ENCODE measurements around the gene TRMT11. TPM values are rescaled to one million over a fixed set of nuclear protein-coding genes. Genes with fewer than 3 reads are reported as not detected.

The TRMT11 gene
- total and polyA plus RNA-seq, 2 of the 8 experiments (the other 6 are each of a cell fraction or from before 2014, with no cell fraction given) = 19.7 to 32.4 TPM

GRCh38 chr6:126026001-126026400 lies 39.7 kb downstream of the TRMT11 start:
- no peak overlapping the region for H3K4ac ChIP-seq (replicated peaks; ENCODE audit: insufficient read length, low read depth, low read length)
- peaks cover 2 to 57% (median 17%) of the 10 kb centered on the region in 4 experiments; a peak in 6 of 8 replicates for H3K36me3 ChIP-seq (ENCODE audit: control insufficient read depth in 2 of 4, insufficient read depth in 4 of 4, low read length in 3 of 4)
- ChIA-PET CTCF (ENCODE audit: partially characterized antibody) (interaction anchor here (1.1 kb wide), 1 partner anchor 10 kb away, joined by 3 read pairs; no protein-coding TSS in a partner anchor), POLR2A (ENCODE audit: partially characterized antibody) (no interaction called here)
- no peaks in the 10 kb centered on the region for H3K79me1 ChIP-seq (ENCODE audit: low read depth, low read length)
- no peak overlapping the region for H2BK20ac ChIP-seq (ENCODE audit: low read length)
- H2AFZ ChIP-seq (ENCODE audit: low read length) = no peak overlapping the region
- DNase-seq (ENCODE audit: low read depth in 1 of 2, low spot score in 2 of 2) (no peak), FAIRE-seq (no peak)
- H3K14ac ChIP-seq (ENCODE audit: insufficient read length) = no peak overlapping the region
- H3K79me2 ChIP-seq (ENCODE audit: control insufficient read depth in 1 of 2, insufficient read depth in 2 of 2, low read length in 2 of 2) = no peaks in the 10 kb centered on the region
- no peaks in the 10 kb centered on the region for H3K9me3 ChIP-seq (ENCODE audit: insufficient read depth in 2 of 2, low read depth in 1 of 2, low read length in 1 of 2)
- H3K9ac ChIP-seq (replicated peaks in 1 of 4; ENCODE audit: extremely low read depth in 1 of 4, low read depth in 3 of 4, low read length in 3 of 4) = no peak overlapping the region
- 88% methylated on average over 2 of the region's 2 CpGs; no CpG with 5 or more reads in 1 of the 2 experiments for WGBS, 2 experiments (ENCODE audit: extremely low coverage in 1 of 2, insufficient coverage in 1 of 2, insufficient read length in 1 of 2, insufficient replicate concordance in 2 of 2, low coverage in 1 of 2, low lambda C conversion rate in 2 of 2, missing lambda C conversion rate in 1 of 2)
- no peak overlapping the region for H2BK15ac ChIP-seq (ENCODE audit: low read length)
- H4K8ac ChIP-seq (ENCODE audit: extremely low read depth, insufficient read depth, low read length) = no peak overlapping the region
- H3K4me1 ChIP-seq (replicated peaks in 1 of 4; ENCODE audit: control insufficient read depth in 3 of 4, insufficient read depth in 4 of 4, low read length in 3 of 4) = no peaks in the 10 kb centered on the region
- no peak overlapping the region for H2BK120ac ChIP-seq (replicated peaks; ENCODE audit: low read depth, low read length)
- H3K4me2 ChIP-seq (ENCODE audit: insufficient read depth in 1 of 2, low read depth in 2 of 2, low read length in 2 of 2) = no peak overlapping the region
- H4K20me1 ChIP-seq (replicated peaks in 1 of 2; ENCODE audit: control insufficient read depth in 1 of 2, insufficient read depth in 2 of 2, low read length in 2 of 2) = no peaks in the 10 kb centered on the region
- no peaks in the 10 kb centered on the region for H3K27me3 ChIP-seq (replicated peaks in 1 of 4; ENCODE audit: control insufficient read depth in 3 of 4, extremely low read depth in 1 of 4, insufficient read depth in 3 of 4, low read length in 3 of 4)
- no peaks in the 10 kb centered on the region for H3K23me2 ChIP-seq (ENCODE audit: low read depth, low read length)
- H2AK5ac ChIP-seq (ENCODE audit: low read depth, low read length) = no peak overlapping the region
- H3K4me3 ChIP-seq (ENCODE audit: extremely low read depth in 1 of 4, insufficient read depth in 2 of 4, low read depth in 3 of 4, low read length in 4 of 4) = no peak overlapping the region
- no peak overlapping the region for H3K27ac ChIP-seq (ENCODE audit: low read depth, low read length)
- no peak overlapping the region for H3K56ac ChIP-seq (replicated peaks; ENCODE audit: insufficient read length, low read depth, low read length)
- no peak overlapping the region for H3K23ac ChIP-seq (ENCODE audit: insufficient read length)
- H2BK12ac ChIP-seq (ENCODE audit: low read depth, low read length) = no peak overlapping the region
- no peak overlapping the region for H4K5ac ChIP-seq (ENCODE audit: insufficient read length, low read depth, low read length)
- H2BK5ac ChIP-seq (ENCODE audit: low read depth, low read length) = no peak overlapping the region
- no peak overlapping the region for H3K18ac ChIP-seq (ENCODE audit: extremely low read depth, low read length)
- no peak overlapping the region for H4K91ac ChIP-seq (replicated peaks; ENCODE audit: insufficient read length, low read length)
- TF ChIP-seq GTF2F1 (IDR thresholded peaks at IDR 0.05; ENCODE audit: borderline replicate concordance, low read depth, low read length) = no peak
- TF ChIP-seq USF2 (IDR thresholded peaks at IDR 0.05; ENCODE audit: low read length) = no peak
- no peak for TF ChIP-seq JUN (IDR thresholded peaks at IDR 0.05; ENCODE audit: low read depth, low read length)
- TF ChIP-seq BRCA1 (IDR thresholded peaks at IDR 0.05; ENCODE audit: low read depth, low read length) = no peak
- TF ChIP-seq RNF2 (IDR thresholded peaks at IDR 0.05; ENCODE audit: borderline replicate concordance, low read depth, low read length, missing control alignments, poor library complexity, severe bottlenecking) = no peak
- no peak for TF ChIP-seq YY1 (IDR thresholded peaks at IDR 0.05; ENCODE audit: low read depth, low read length)
- no peak for TF ChIP-seq NANOG (IDR thresholded peaks at IDR 0.05; ENCODE audit: insufficient read depth, low read depth, low read length, poor library complexity, severe bottlenecking)
- TF ChIP-seq HDAC6 (IDR thresholded peaks at IDR 0.05; ENCODE audit: low read depth, low read length) = no peak
- no peak for TF ChIP-seq POLR2A (IDR thresholded peaks at IDR 0.05; ENCODE audit: control extremely low read depth in 1 of 2, low read depth in 2 of 2, low read length in 2 of 2)
- TF ChIP-seq CHD2 (IDR thresholded peaks at IDR 0.05; ENCODE audit: low read length) = no peak
- no peak for TF ChIP-seq PHF8 (conservative IDR thresholded peaks at IDR 0.05; ENCODE audit: low read depth, low read length)
- no peak for TF ChIP-seq ZNF274 (IDR thresholded peaks at IDR 0.05; ENCODE audit: borderline replicate concordance, extremely low read depth, low read length)
